Measurements from ENCODE around the gene CAPN15.

The CAPN15 gene

GRCh38 chr16:519841-520687 lies 7.4 kb upstream of the CAPN15 start:
- no peak for TF ChIP-seq CTCF (IDR thresholded peaks at IDR 0.05; ENCODE audit: low read depth, low read length, missing control alignments)
- Histone ChIP-seq H3K36me3 (replicated peaks) (peaks cover 19% of the 10 kb centered on the region), H3K27me3 (replicated peaks) (no peaks in the 10 kb centered on the region), H3K4me3 (ENCODE audit: low read depth, low read length) (no peak overlapping the region), H3K27ac (no peak overlapping the region)
- in situ Hi-C loops (cut with HindIII; ENCODE audit: low pct_ligation_motif_present, low sequenced_read_pairs): no loop called here
- no peak for DNase-seq

GRCh38 chr16:520847-521246 lies 6.7 kb upstream of the CAPN15 start:
- Histone ChIP-seq H3K27ac (no peak overlapping the region), H3K4me3 (ENCODE audit: low read depth, low read length) (no peak overlapping the region), H3K36me3 (replicated peaks) (peaks cover 19% of the 10 kb centered on the region), H3K27me3 (replicated peaks) (no peaks in the 10 kb centered on the region)
- in situ Hi-C loops (cut with HindIII; ENCODE audit: low pct_ligation_motif_present, low sequenced_read_pairs): no loop called here
- DNase-seq: no peak
- no peak for TF ChIP-seq CTCF (IDR thresholded peaks at IDR 0.05; ENCODE audit: low read depth, low read length, missing control alignments)

- peak; percentile 34 for TF ChIP-seq CTCF (IDR thresholded peaks at IDR 0.05; ENCODE audit: low read depth, low read length, missing control alignments)
- H3K36me3 ChIP-seq (replicated peaks): peaks cover 12% of the 10 kb centered on the region
- in situ Hi-C loops (cut with HindIII; ENCODE audit: low pct_ligation_motif_present, low sequenced_read_pairs): no loop called here
Measured at GRCh38 chr16:521381-522210, 5.9 kb upstream of the CAPN15 start.

GRCh38 chr16:522320-523096 lies 5.0 kb upstream of the CAPN15 start:
- H3K4me3 ChIP-seq (ENCODE audit: low read depth, low read length): no peak overlapping the region
- DNase-seq: no peak
- no peaks in the 10 kb centered on the region for H3K27me3 ChIP-seq (replicated peaks)
- peaks cover 12% of the 10 kb centered on the region for H3K36me3 ChIP-seq (replicated peaks)
- no peak overlapping the region for H3K27ac ChIP-seq
- in situ Hi-C loops (cut with HindIII; ENCODE audit: low pct_ligation_motif_present, low sequenced_read_pairs): no loop called here
- no peak for TF ChIP-seq CTCF (IDR thresholded peaks at IDR 0.05; ENCODE audit: low read depth, low read length, missing control alignments)

More at GRCh38 chr16:521381-522210, 5.9 kb upstream of the CAPN15 start:
- Histone ChIP-seq H3K27me3 (replicated peaks) (no peaks in the 10 kb centered on the region), H3K27ac (no peak overlapping the region), H3K4me3 (ENCODE audit: low read depth, low read length) (no peak overlapping the region)
- no peak for DNase-seq

- DNase-seq: no peak
- in situ Hi-C loops (cut with HindIII; ENCODE audit: low pct_ligation_motif_present, low sequenced_read_pairs): no loop called here
- no peak overlapping the region for H3K27ac ChIP-seq
- TF ChIP-seq CTCF (IDR thresholded peaks at IDR 0.05; ENCODE audit: low read depth, low read length, missing control alignments): no peak
- H3K36me3 ChIP-seq (replicated peaks): peaks cover 12% of the 10 kb centered on the region
- H3K4me3 ChIP-seq (ENCODE audit: low read depth, low read length): no peak overlapping the region
- no peaks in the 10 kb centered on the region for H3K27me3 ChIP-seq (replicated peaks)
Measured at GRCh38 chr16:523097-523741, 4.3 kb upstream of the CAPN15 start.
